ENCODE data around the gene NAGPA.

Gene NAGPA

GRCh38 chr16:4991754-4992153 is 42.0 kb downstream of the NAGPA start:
- Histone ChIP-seq H3K27ac (no peak overlapping the region), H3K4me3 (no peak overlapping the region)
- DNase-seq (ENCODE audit: low spot score): no peak
- TF ChIP-seq, protein P1, sequence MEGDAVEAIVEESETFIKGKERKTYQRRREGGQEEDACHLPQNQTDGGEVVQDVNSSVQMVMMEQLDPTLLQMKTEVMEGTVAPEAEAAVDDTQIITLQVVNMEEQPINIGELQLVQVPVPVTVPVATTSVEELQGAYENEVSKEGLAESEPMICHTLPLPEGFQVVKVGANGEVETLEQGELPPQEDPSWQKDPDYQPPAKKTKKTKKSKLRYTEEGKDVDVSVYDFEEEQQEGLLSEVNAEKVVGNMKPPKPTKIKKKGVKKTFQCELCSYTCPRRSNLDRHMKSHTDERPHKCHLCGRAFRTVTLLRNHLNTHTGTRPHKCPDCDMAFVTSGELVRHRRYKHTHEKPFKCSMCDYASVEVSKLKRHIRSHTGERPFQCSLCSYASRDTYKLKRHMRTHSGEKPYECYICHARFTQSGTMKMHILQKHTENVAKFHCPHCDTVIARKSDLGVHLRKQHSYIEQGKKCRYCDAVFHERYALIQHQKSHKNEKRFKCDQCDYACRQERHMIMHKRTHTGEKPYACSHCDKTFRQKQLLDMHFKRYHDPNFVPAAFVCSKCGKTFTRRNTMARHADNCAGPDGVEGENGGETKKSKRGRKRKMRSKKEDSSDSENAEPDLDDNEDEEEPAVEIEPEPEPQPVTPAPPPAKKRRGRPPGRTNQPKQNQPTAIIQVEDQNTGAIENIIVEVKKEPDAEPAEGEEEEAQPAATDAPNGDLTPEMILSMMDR (IDR thresholded peaks at IDR 0.05): no peak

DNA sequence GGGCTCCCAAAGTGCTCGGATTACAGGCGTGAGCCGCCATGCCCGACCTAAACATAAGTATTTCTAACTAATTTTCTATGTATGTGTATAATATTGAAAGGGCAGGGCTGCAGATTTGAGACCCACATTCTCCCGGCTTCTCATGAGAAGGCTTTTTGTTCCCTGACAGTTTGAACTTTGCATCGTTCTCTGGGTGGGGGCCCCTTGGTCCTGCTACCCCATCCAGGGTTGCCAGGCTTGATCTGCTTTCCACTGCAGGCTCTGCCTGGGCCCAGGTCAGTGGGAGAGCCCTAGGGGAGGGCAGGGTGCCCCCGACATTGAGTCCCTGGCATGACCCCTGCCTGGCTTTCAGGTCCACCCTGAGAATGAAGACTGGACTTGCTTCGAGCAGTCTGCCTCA is 43.3 kb downstream of the NAGPA start:
- TF ChIP-seq, protein P1 (IDR thresholded peaks at IDR 0.05): no peak
- no peak overlapping the region for H3K4me3 ChIP-seq
- no peak for DNase-seq (ENCODE audit: low spot score)
- no peak overlapping the region for H3K27ac ChIP-seq

DNA sequence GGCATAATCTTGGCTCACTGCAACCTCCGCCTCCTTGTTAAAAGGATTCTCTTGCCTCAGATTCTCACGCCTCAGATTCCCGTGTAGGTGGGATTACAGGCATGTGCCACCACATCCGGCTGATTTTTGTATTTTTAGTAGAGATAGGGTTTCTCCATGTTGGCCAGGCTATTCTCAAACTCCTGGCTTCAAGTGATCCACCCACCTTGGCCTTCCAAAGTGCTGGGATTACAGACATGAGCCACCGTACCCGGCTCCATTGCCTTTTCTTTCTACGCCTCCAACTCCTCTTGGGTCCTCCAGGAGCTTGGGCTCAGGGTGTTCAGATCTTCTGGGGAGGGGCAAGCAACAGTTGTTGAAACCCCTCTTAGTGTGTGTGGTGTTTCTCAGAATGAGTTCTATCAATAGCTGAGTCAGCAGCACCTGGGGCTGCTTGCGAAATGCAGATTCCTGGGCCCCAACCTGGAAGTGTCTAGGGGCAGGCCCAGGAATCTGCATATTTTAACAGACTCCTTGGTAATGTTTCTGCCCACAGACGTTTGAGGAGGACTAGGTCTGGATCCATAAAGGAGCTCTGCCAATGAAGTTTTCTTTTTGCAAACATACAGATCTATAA is 44.2 kb downstream of the NAGPA start:
- H3K4me3 ChIP-seq: no peak overlapping the region
- no peak overlapping the region for H3K27ac ChIP-seq
- no peak for DNase-seq (ENCODE audit: low spot score)
- TF ChIP-seq, protein P1 (IDR thresholded peaks at IDR 0.05): no peak

- Histone ChIP-seq H3K27ac (no peak overlapping the region), H3K4me3 (no peak overlapping the region)
- TF ChIP-seq, protein P1 (IDR thresholded peaks at IDR 0.05): no peak
- DNase-seq (ENCODE audit: low spot score): no peak
Measured at GRCh38 chr16:4988647-4989046, 45.1 kb downstream of the NAGPA start.

- Histone ChIP-seq H3K27ac (no peak overlapping the region), H3K4me3 (no peak overlapping the region)
- no peak for DNase-seq (ENCODE audit: low spot score)
- TF ChIP-seq, protein P1 (IDR thresholded peaks at IDR 0.05): no peak
Measured at GRCh38 chr16:4987580-4988374, 46.0 kb downstream of the NAGPA start.

- DNase-seq (ENCODE audit: low spot score): no peak
- no peak overlapping the region for H3K4me3 ChIP-seq
- TF ChIP-seq, protein P1 (IDR thresholded peaks at IDR 0.05): no peak
- no peak overlapping the region for H3K27ac ChIP-seq
Measured at GRCh38 chr16:4987250-4987579, 46.5 kb downstream of the NAGPA start.

All from coronary artery (tissue), 2 donors.